GM18907 (cell line): ENCODE data around the gene LRRN2.

Experiments
- ATAC-seq: cut with Tn5 transposase; IDR thresholded peaks from one replicate; pipeline ENCODE4 v1.9.1; 2021; ENCODE audit warnings: mild to moderate bottlenecking, moderate library complexity; ENCODE audit not compliant: unreplicated experiment

Gene LRRN2

DNA sequence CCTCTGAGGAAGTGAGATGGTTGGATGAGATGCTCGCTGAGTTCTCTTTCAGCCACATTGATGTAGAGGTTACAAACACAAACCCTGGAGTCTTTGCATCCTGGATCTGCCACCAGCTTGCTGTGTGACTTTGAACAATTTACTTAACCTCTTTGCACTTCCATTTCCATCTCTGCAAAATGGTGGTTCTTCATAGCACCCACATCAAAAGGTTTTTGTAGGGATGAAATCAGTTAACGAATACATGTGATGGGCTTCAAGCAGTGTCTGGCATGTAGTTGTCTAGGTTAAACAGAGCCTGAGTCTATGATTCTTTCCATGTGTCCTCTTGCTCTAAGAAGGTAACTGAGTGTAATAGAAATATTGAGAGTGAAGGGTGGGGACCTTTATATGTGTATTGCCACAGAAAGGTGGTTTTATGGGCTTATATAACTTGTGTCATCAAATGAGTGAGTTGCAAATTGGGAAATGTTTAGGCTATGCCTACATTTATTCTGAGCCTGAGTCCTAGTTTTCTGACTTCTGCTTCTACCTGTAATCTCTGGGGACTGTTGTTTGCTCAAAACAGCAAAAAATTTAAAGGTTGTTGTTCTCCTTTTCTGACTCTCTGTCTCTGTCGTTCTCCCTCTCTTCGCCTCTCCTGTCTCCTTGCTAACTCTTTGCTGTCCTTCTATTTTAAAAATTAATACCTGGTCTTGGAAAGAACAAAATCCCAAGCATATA, 27.3 kb upstream of the LRRN2 start:
- no peak for ATAC-seq

DNA sequence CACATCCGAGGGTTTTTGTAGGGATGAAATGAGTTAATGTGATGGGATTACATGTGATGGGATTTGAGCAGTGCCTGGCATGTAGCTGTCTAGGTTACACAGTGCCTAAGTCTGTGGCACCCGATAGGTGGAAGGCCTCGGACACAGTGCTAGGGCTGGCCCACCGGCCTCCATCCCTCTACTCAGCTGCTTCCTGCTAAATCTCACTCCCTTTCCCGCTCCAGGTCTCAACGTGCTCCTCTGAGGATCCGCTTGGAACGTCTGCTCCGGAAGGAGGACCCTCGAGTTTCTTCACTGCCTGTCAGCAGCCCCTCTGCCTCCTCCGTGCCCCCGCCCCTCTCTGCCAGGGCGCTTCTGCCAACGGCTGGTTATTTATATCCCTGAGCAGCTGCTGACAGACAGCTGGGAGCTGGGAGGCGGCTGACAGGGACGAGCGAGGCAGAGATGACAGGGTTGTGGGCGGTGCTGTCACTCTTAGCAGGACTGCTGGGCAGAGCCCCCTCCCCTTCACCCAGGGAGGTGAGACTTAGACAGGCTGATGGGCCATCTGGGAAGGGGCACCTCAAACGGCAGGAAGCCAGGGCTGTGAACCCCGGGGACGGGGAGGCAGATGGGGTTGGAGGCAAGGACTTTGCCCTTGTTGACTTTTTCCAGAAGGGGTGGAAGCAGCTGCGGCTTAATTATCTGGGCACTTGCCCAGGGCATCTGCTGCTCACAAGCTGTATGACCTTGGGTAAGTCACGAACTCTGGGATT, 26.6 kb upstream of the LRRN2 start:
- ATAC-seq = no peak

DNA sequence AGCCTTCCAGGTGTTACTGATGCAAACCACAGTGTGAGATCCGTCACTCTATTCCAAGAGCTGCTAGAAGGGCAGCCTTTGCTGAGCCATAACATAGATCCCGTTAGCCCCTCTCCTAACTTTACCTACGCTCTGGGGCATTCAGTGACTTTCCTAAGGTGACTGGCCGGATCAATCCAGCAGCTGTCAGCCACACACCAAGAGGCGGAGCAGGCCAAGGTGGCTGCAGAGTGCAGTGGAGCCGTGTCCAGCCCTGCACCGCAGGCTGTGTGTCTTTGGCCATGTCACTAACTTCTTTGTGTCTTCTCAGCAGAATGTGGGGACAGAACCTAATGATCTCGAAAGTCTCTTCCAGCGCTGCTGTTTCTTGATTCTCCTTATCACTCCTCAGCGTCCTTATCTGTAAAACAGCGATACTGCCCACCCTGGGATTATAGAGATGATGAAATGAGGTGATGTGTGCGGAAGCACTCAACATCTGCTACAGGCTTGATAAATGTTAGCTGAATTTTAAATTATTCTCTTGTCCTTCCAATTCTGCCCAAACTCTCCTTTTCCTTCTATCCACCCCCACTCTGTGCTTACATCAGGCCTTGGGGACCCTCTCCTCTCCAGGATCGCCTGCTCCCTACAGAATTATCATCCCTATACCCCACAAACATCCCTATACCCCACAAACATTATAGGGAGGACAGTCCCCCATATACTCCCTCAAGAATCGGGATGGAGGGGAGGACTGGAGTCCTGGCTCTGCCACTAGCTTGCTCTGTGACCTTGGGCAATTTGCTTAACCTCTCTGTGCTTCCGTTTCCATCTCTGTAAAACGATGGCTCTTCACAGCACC, 25.8 kb upstream of the LRRN2 start:
- ATAC-seq = no peak

DNA sequence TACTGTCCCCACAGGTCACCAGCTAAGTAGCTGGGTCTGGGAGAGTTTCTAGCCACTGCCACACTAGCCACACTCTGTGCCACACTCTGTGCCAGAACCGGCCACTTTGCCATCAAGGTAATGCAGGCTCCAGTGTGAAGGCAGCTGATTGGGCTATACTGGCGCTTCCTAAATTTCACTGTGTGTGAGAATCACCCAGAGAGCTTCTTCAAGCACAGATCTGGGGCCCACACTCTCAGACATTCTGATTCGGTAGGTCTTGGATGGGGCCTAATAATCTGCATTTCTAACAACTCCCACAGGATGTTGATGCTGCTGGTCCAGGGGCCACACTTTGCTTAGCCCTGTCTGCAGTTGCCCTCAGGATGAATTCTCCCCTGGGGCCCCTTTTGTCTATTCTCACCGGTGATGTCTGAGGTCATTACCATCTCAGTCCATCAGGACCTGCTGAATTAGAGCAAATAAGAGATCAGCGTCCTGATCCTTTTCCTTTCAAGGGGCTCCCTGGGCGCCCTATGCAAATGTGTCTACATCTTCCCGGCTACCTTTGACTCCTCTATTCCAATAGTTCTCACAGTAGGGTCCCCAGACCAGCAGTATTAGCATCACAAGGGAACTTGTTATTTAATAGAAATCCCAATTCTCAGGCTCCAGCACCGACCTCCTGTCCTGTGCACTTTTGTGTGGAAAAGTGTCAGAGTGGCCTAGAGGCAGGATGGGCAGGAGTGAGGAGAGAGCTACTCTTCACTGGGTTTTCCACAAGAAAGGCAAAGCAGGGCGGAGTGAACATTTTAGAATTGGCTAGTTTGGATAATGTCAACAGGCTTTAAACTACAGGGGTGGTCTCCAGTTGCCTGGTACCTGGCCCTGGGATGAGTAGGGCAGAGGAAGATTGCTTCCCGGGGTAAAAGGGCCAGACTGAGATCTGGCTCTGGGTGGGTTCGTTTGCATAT, 24.7 kb upstream of the LRRN2 start:
- no peak for ATAC-seq

DNA sequence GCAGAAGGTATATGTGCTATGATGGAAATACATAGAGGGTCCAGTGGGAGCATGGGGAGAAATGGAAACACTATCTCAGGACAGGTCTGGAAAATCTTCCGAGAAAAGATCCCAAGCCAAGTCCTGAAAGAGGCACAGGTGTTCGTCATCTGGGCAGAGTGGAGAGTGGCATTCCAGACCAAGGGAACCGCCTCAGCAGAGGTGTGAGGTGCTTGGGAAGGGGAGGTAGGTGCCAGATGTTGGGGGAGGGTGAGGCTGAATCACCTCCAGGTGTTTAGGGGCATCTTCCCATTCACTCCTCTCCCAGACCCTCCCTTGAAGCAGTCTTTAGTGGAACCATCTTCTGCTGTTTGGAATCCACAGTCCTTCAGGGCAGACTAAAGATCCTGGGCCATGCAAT, 23.5 kb upstream of the LRRN2 start:
- no peak for ATAC-seq

DNA sequence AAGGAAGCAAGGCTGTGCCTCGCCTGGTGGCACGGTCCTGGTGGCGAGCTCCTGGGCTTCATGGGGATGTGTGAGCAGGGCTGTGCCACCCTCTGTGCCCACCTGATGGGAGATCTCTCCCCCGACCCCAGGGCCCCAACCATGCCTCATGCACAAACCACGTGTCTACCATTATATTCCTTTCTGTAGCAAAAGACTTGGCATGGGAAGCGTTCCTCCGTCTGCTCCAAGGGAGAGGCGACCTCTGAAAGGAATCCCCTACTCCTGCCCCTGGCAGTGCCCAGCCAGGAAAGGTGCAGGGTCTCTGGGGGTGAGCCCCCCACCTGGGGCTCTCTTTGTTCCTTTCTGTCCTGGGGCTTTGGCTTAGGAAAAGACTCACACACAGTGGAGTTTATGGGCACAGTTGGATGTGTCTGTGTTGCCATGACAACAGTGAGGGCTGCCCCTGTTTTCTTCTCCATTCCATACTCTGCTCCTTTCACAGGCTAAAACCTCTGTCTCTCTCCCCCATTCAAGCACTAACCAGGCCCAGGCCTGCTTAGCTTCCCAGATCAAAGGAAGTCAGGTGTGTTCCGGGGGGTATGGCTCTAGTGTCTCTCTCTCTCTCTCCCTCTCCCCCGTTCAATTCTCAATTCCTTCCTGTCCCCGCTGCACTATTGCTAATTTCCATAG, 21.4 kb upstream of the LRRN2 start:
- no peak for ATAC-seq

DNA sequence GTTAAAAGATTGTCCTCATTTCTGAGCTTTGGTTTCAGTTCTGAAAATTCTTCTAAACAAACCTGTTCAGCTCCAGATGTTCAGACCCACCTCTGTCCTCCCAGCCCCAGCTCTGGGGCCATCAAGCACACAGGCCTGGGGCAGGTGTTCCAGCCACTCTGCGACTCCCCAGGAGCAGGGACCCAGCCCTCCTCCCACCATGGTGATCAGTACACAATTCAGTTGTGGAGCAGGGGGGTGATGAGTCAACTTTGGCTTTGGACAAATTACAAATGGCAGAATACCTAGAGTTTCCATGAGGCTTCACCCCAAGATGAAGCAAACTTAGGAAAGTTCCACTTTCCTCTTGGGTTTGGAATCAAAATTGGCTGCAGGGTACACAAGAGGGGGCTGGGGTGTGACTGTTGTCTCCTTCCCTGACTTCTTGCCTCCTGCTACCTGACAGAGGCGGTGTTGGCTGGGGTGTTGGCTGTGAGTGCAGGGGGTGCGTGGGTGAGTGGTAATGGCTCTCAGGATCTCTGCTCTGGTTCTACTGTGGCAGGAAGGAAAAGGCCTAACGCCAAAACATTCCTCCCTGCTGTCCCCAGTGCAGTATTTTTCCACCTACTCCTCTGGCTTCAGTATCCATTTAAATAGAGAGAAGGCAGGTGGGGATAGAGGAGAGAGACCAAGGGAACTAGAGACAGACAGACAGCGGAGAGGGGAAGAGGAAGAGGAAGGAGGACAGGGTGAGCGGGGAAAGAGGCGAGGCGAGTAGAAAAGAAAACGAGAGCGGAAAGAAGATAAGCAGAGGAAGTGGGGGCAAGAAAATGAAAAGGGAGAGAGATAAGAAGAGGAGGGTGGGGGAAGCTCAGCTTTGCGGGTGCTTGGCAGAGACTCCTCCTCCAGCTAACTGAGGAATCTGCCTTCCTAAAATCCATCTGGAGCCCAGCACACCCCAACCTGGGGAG, 20.6 kb upstream of the LRRN2 start:
- no peak for ATAC-seq

DNA sequence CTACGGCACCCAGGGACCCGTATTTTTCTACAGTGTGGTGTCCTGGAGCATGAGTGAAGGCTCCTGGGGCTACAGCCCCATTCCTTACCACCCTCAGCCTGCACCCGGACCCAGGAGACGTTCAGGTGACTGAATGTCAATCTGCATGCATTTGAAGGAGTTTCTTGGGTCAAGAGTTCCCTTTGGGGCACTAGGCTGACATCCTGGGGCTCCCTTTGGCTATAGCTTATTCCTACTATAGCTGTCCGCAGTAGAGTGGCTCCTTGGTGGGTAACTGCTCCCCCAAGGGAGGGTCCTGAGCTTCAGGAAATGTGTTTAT, 19.9 kb upstream of the LRRN2 start:
- no peak for ATAC-seq

DNA sequence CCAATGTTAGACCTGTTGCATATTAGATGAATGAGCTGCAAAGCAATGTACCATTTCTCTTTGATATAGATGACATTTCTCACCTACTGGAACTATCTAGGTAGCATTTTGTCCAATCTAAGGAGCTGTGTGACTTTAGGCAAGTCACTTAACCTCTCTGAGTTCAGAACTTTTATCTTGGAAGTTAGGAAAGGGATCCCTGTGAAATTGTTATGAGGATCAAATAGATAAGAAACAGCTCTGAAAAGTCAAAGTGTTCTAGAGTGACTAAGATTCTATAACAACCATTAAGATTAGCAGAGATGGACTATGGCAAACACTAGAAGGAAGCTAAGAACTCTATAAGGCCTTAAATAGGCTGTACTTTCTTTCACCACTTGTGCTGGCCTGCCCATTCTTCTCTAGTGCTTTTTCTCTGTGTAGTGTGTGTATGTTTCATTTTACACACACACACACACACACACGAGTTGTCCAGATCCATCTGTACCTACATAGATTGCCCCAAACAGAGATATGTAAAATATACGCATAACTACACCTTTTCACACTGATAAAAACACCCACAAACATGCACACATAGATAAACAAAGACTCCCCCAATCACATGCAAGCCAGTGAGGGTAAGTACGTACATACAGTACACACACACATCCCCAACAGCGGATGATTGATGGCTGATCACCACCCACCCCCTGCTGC, 19.4 kb upstream of the LRRN2 start:
- ATAC-seq = no peak

DNA sequence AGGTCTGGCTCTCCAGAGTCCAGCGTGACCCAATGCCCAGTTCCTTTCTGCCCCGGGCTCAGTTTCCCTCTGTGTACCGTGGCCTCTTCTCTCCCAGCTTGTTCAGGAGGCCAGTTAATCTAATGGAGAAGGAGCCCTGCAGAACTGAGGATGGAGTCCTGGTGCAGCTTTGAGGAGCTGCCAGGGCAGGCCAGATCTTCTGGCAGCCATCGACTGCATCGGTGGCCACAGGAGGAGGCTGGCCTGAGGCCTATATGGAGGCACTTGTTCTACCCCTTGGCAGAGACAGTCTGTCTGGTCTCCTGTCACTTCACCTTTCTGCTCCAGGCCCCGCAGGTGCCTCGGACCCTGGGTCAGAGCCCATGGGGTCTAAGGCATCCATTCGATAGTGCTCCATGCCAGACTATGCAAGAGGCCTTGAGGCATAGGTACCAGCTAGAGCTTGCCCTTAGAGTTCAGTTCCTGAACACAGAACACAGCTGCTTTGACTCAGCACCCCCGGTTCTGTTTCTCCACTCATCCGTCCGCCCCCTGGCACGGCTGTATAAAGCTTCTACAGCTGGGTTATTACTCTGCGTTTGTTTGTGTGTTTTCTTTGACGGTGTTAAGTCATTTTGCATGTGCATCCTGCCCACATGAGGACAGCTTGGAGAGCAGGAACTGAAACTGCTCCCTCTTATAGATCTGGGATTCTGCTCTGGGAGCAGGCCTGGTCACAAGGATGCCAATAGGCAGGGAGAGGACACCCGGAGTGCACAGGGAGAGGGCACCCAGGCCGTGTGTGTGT, 18.5 kb upstream of the LRRN2 start:
- ATAC-seq = no peak

DNA sequence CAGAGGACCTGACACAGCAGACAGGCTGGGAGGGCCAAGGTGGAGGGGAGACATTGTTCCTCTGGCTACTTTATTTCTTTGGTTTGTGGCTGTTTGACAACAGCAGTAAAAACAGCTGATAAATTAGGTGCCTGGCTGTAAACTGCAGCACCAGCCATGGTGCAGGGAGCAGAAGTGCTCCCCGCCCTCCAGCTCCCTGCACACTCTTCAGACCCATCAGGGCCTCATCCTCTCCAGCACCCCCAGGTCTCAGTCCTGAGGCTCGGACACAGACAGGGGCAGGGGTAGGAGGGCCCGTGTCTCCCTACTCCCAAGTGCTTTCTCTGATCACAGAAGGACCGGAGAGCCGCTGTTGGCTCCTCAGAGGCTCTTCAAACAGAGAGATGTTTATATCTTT, 17.7 kb upstream of the LRRN2 start:
- no peak for ATAC-seq

DNA sequence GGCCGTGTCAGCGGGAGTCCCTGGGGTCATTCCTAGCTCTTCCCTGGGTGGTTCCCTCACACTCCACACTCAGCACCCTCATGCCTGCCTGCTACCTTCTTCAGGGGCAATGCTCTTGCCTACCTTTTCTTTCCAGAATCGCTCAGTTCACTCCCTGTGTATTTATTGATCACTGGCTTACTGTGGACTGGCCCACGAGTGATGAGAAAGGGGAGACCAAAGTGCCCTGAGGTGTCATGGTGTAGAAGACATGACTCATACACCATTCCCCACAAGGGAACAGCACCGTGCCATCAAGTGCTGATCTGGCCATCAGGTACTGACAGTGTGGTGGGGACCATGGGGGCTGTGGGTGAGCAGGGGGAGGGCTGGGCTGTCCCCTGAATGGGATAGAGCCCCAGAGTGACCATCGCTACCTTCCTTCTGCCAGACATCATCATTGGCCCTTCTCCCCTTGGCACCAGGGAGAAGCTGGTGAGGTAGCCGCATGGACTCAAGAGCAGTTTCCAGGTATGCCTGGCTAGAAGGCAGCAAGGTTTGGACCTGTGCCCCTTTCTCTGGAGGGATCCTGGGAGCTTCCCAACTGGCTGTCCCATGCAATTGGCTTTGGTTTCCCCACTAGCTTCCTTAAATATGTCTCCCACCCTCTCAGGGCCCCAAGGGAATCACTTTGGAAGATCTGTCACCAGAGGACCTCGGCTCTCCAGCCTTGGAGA, 17.2 kb upstream of the LRRN2 start:
- no peak for ATAC-seq

DNA sequence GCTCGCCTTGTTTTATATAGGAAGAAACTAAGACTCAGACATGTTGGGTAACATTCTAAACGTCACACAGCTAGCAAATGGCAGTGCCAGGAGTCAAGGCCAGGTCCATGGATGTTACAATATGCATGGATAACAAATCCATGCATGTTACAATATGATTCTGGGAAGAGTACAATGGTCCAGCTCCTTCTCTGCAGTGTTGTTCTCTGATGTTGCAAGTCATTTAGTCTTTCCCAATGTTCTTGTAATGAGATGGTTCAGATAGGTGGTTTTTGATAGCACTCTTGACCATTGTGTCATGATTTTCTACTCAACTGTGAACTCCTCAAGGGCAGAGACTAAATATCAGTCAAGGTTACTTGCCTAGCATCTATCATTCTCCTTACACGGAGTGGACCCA, 15.7 kb upstream of the LRRN2 start:
- ATAC-seq = no peak

DNA sequence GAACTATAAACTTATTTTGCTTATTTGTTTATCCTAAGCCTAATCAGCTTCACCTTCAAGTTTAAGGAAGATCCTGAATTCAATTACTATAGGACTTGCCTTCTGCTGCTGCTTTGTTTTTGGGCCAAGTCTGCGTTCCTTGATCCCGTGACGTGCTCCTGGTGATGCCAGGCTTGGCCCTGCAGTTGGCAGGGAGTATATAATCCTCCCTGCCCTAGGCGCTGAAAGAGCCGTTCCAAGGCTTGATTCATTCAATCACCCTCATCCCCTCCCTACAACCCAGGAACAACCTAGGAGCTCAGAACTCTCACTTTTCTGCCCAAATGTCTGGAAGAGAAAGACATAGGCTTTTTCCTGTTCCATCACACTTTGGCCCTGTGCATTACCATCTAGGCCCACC, 12.4 kb upstream of the LRRN2 start:
- ATAC-seq = no peak

DNA sequence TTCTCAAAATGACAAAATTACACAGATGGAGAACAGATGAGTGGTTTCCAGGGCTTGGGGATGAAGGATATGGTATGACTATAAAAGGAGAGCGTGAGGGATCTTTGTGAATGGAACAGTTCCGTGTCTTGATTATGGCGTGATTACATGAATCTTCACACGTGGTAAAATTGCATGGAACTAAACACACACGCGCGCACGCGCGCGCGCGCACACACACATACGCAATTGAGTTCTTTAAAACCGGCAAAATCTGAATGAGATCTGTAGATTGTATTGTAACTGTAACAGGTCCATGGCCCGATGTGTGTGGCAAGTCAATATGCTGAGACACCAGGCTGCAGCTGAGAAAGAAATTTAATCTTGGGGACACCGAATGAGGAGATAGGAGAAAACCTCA, 11.1 kb upstream of the LRRN2 start:
- no peak for ATAC-seq

DNA sequence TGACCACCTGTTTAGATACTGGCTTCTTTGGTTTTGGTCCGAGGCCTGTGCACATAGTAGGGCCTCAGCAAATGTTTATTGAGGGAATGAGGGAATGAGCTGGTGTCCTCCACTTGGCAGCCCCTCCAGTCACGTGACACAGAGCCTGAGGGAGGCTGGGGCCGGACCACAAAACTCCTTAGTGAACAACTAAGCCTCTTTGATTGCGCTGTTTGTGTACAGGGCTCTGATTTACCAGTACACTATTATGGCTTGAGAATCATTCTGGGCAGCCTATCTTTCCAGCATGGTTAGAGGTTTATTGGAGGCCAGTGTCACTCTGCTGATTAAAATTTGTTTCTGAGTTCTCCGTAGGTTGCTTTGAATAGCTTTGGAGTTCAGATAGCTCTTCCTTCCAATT, 10.2 kb upstream of the LRRN2 start:
- no peak for ATAC-seq

DNA sequence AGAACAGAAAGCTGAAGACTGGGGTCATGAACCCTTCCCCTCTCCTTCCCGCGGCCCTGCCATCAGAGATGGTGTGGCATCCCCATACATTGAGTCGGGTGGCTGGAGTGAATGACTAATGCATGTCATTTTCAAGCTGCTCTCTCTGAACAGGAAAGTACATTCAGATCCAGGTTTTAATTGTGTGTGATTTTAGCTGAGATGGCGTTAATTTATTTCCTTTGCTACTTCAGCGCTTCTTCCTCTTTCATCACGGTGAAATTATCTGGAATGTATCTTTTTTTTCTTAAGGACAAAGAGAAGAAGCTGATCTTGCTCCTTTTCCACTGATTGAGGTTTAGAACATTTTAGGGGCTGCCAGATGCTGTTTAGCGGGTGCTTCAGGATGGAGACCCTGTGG, 8.6 kb upstream of the LRRN2 start:
- ATAC-seq = no peak
